ENCODE results near the gene BTBD6.
"Not testable (repeated sequence)": the region's sequence is repeated elsewhere in the genome, so short reads cannot be mapped to it uniquely, and the experiment has no call there.

BTBD6 gene

GRCh38 chr14:105287249-105288102 is 39.1 kb downstream of the BTBD6 start:
- TF ChIP-seq CTCF (IDR thresholded peaks at IDR 0.05; ENCODE audit: extremely low read depth, insufficient read depth, missing control alignments): no peak
- in situ Hi-C loops (cut with MboI; ENCODE audit: low pct_unique_long_range_greater_than_20kb, low sequenced_read_pairs, unreplicated experiment): no loop called here
- no peak for DNase-seq (ENCODE audit: low spot score)

GRCh38 chr14:105288936-105289335 is 40.6 kb downstream of the BTBD6 start:
- in situ Hi-C loops (cut with MboI; ENCODE audit: low pct_unique_long_range_greater_than_20kb, low sequenced_read_pairs, unreplicated experiment); DNase-seq (ENCODE audit: low spot score): not testable (repeated sequence)

GRCh38 chr14:105290621-105291346 is 42.5 kb downstream of the BTBD6 start:
- TF ChIP-seq CTCF (IDR thresholded peaks at IDR 0.05; ENCODE audit: extremely low read depth, insufficient read depth, missing control alignments): peak; percentile 34
- no peak for DNase-seq (ENCODE audit: low spot score)
- in situ Hi-C loops (cut with MboI; ENCODE audit: low pct_unique_long_range_greater_than_20kb, low sequenced_read_pairs, unreplicated experiment): no loop called here

- DNase-seq (ENCODE audit: low spot score): no peak
- in situ Hi-C loops (cut with MboI; ENCODE audit: low pct_unique_long_range_greater_than_20kb, low sequenced_read_pairs, unreplicated experiment): no loop called here
- TF ChIP-seq CTCF (IDR thresholded peaks at IDR 0.05; ENCODE audit: extremely low read depth, insufficient read depth, missing control alignments): no peak
Observed at GRCh38 chr14:105292826-105293711, 44.7 kb downstream of the BTBD6 start.

GRCh38 chr14:105294142-105294597 is 45.8 kb downstream of the BTBD6 start:
- in situ Hi-C loops (cut with MboI; ENCODE audit: low pct_unique_long_range_greater_than_20kb, low sequenced_read_pairs, unreplicated experiment): no loop called here
- no peak for TF ChIP-seq CTCF (IDR thresholded peaks at IDR 0.05; ENCODE audit: extremely low read depth, insufficient read depth, missing control alignments)
- DNase-seq (ENCODE audit: low spot score): no peak

- in situ Hi-C loops (cut with MboI; ENCODE audit: low pct_unique_long_range_greater_than_20kb, low sequenced_read_pairs, unreplicated experiment): not testable (repeated sequence)
Observed at GRCh38 chr14:105297311-105297710, 49.0 kb downstream of the BTBD6 start.

More at GRCh38 chr14:105297311-105297710, 49.0 kb downstream of the BTBD6 start:
- DNase-seq (ENCODE audit: low spot score): not testable (repeated sequence)

Measured in GM13977 (cell line).